OCI-LY1 (cell line): Measurements from ENCODE around the gene FUBP3.
A peak's percentile ranks its signal among the peaks of the same experiment; 100 is the strongest.

Experiments
- H2AFZ ChIP-seq: fragments of 200-600 bp; sonication (generic), shearing (Covaris generic); 2 replicates; pipeline ENCODE4 v1.6.0; 2014; ENCODE audit warnings: antibody characterized with exemption, mild to moderate bottlenecking, low read length
- H3F3A ChIP-seq: fragments of 200-600 bp; sonication (generic), shearing (Covaris generic); 2 replicates; pipeline ENCODE4 v1.6.0; 2014; ENCODE audit warnings: mild to moderate bottlenecking, antibody characterized with exemption, low read length, moderate library complexity; ENCODE audit not compliant: insufficient read depth
- H3K27ac ChIP-seq: fragments of 200-600 bp; sonication (generic); 2 replicates; pipeline ENCODE4 v1.5.1; 2014; ENCODE audit warnings: low read length, mixed run types, mild to moderate bottlenecking, low read depth; ENCODE audit not compliant: poor library complexity, severe bottlenecking
- H3K27me3 ChIP-seq: fragments of 200-600 bp; sonication (generic); 2 replicates; pipeline ENCODE4 v1.6.0; 2014; ENCODE audit warnings: antibody characterized with exemption, mild to moderate bottlenecking, low read length, moderate library complexity; ENCODE audit not compliant: insufficient read depth
- H3K36me3 ChIP-seq: fragments of 200-600 bp; sonication (generic); 2 replicates; pipeline ENCODE4 v1.6.1; 2014; ENCODE audit warnings: mild to moderate bottlenecking, antibody characterized with exemption, low read length, moderate library complexity, mixed read lengths; ENCODE audit not compliant: insufficient read depth
- H3K4me1 ChIP-seq: fragments of 200-600 bp; sonication (generic); 2 replicates; pipeline ENCODE4 v1.5.1; 2014; ENCODE audit warnings: mild to moderate bottlenecking, low read length, moderate library complexity; ENCODE audit not compliant: insufficient read depth, severe bottlenecking
- H3K4me2 ChIP-seq: fragments of 200-600 bp; sonication (generic), shearing (Covaris generic); 2 replicates; pipeline ENCODE4 v1.6.1; 2014; ENCODE audit warnings: low read length
- H3K4me3 ChIP-seq: fragments of 200-600 bp; sonication (generic); 2 replicates; pipeline ENCODE4 v1.5.1; 2014; ENCODE audit warnings: low read length, low read depth, mild to moderate bottlenecking, mixed read lengths; ENCODE audit not compliant: poor library complexity, severe bottlenecking
- H3K79me2 ChIP-seq: fragments of 200-600 bp; shearing (Covaris generic); 2 replicates; pipeline ENCODE4 v1.6.1; 2016; ENCODE audit warnings: mixed run types, low read length, mixed read lengths; ENCODE audit not compliant: insufficient read depth
- H3K9ac ChIP-seq: fragments of 200-600 bp; sonication (generic), shearing (Covaris generic); 2 replicates; pipeline ENCODE4 v1.6.1; 2014; ENCODE audit warnings: mild to moderate bottlenecking, low read length, mixed read lengths
- H3K9me2 ChIP-seq: fragments of 200-600 bp; sonication (generic), shearing (Covaris generic); 2 replicates; pipeline ENCODE4 v1.6.1; 2014; ENCODE audit warnings: low read depth, mild to moderate bottlenecking, low read length, mixed read lengths
- H3K9me3 ChIP-seq: fragments of 200-600 bp; shearing (Covaris generic); 2 replicates; pipeline ENCODE4 v1.6.1; 2014; ENCODE audit warnings: low read length, mixed read lengths
- H4K20me1 ChIP-seq: fragments of 200-600 bp; sonication (generic), shearing (Covaris generic); 2 replicates; pipeline ENCODE4 v1.6.0; 2016; ENCODE audit warnings: mild to moderate bottlenecking, low read length; ENCODE audit not compliant: insufficient read depth
- EZH2 ChIP-seq: fragments of 200-600 bp; sonication (generic), shearing (Covaris generic); IDR thresholded peaks from 2 replicates; pipeline ENCODE4 v1.8.0; 2017; ENCODE audit warnings: borderline replicate concordance, mixed run types, mild to moderate bottlenecking, antibody characterized with exemption, low read length, moderate library complexity, mixed read lengths
- TF ChIP-seq, protein P1 (sequence below): fragments of 200-600 bp; sonication (generic), shearing (Covaris generic); IDR thresholded peaks from 2 replicates; pipeline ENCODE4 v1.5.1; 2017; ENCODE audit warnings: mild to moderate bottlenecking, antibody characterized with exemption, low read length, moderate library complexity, mixed read lengths

Gene FUBP3

GRCh38 chr9:130570208-130570607 lies 9.2 kb upstream of the FUBP3 start:
- H3K9ac ChIP-seq, result no peak overlapping the region
- H4K20me1 ChIP-seq, result no peaks in the 10 kb centered on the region
- H3K4me3 ChIP-seq, result no peak overlapping the region
- H3K9me3 ChIP-seq, result no peaks in the 10 kb centered on the region
- no peaks in the 10 kb centered on the region for H3K9me2 ChIP-seq
- no peaks in the 10 kb centered on the region for H3K27me3 ChIP-seq
- H2AFZ ChIP-seq, result no peak overlapping the region
- no peak overlapping the region for H3K4me2 ChIP-seq
- H3F3A ChIP-seq, result no peaks in the 10 kb centered on the region
- H3K36me3 ChIP-seq, result no peaks in the 10 kb centered on the region
- no peak for TF ChIP-seq EZH2
- TF ChIP-seq, protein P1, sequence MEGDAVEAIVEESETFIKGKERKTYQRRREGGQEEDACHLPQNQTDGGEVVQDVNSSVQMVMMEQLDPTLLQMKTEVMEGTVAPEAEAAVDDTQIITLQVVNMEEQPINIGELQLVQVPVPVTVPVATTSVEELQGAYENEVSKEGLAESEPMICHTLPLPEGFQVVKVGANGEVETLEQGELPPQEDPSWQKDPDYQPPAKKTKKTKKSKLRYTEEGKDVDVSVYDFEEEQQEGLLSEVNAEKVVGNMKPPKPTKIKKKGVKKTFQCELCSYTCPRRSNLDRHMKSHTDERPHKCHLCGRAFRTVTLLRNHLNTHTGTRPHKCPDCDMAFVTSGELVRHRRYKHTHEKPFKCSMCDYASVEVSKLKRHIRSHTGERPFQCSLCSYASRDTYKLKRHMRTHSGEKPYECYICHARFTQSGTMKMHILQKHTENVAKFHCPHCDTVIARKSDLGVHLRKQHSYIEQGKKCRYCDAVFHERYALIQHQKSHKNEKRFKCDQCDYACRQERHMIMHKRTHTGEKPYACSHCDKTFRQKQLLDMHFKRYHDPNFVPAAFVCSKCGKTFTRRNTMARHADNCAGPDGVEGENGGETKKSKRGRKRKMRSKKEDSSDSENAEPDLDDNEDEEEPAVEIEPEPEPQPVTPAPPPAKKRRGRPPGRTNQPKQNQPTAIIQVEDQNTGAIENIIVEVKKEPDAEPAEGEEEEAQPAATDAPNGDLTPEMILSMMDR, result no peak
- no peaks in the 10 kb centered on the region for H3K4me1 ChIP-seq
- H3K79me2 ChIP-seq, result no peaks in the 10 kb centered on the region
- H3K27ac ChIP-seq, result no peak overlapping the region

DNA sequence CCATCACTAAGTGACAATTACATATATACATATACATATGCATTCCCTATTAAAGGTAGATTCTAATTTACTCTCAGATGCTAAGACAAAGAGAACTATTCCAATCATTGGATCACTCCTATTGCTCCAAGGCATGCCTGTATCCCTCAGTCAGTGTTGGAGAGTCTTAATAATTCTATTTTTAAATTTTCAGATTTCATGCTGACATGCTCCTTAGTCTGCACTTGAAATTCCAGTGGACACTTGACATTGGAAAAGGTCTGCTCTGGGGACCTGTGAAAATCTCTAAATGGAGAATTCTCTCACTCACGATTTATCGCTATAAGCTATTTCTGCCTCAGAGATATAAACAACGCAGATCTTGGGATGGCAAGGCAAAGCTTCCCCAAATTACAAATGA lies 3.9 kb upstream of the FUBP3 start:
- Histone ChIP-seq H3K4me2 (no peak overlapping the region), H3K27ac (no peak overlapping the region), H3K9me3 (no peaks in the 10 kb centered on the region), H3K36me3 (no peaks in the 10 kb centered on the region), H3K4me3 (no peak overlapping the region), H3K79me2 (peaks cover 10% of the 10 kb centered on the region), H3K9me2 (no peaks in the 10 kb centered on the region), H3K4me1 (peaks cover 16% of the 10 kb centered on the region), H2AFZ (no peak overlapping the region), H3F3A (no peaks in the 10 kb centered on the region), H4K20me1 (no peaks in the 10 kb centered on the region), H3K27me3 (no peaks in the 10 kb centered on the region), H3K9ac (no peak overlapping the region)
- no peak for TF ChIP-seq EZH2

DNA sequence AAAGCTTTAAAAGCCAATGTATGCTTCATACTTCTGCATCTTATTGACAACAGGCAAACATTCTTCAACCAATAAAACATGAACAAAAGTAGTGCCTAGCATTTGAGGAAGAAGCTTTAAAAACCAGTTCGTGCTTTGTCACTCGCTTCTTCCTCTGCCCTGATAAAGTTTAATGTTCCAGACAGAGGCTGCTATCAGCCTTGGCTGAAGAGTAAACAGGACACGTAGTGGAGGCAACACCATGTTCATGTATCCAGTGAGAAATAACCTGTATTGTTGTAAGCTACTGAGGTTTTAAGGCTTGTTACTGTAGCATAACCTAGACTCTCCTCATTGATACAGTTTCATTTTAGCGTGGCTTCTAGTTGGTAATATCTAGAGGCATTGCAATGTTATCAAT lies 3.2 kb upstream of the FUBP3 start:
- Histone ChIP-seq H3K9ac (no peak overlapping the region), H3K79me2 (peaks cover 14% of the 10 kb centered on the region), H3K36me3 (peaks cover 5% of the 10 kb centered on the region; the same call in 1 of the 2 replicates), H3K4me3 (no peak overlapping the region), H3K9me2 (no peaks in the 10 kb centered on the region), H3K9me3 (no peaks in the 10 kb centered on the region), H3F3A (no peaks in the 10 kb centered on the region), H3K4me1 (peaks cover 23% of the 10 kb centered on the region), H3K27me3 (no peaks in the 10 kb centered on the region), H4K20me1 (no peaks in the 10 kb centered on the region), H3K4me2 (no peak overlapping the region), H2AFZ (no peak overlapping the region), H3K27ac (no peak overlapping the region)
- TF ChIP-seq, protein P1, result no peak
- no peak for TF ChIP-seq EZH2

- Histone ChIP-seq H3K4me1 (peaks cover 23% of the 10 kb centered on the region), H3K79me2 (peaks cover 14% of the 10 kb centered on the region), H4K20me1 (peaks cover 5% of the 10 kb centered on the region; the same call in 1 of the 2 replicates), H3K4me2 (peak overlapping the region; percentile 91), H3K9ac (peak overlapping the region; percentile 81), H3K4me3 (peak overlapping the region; percentile 90), H2AFZ (no peak overlapping the region), H3K9me3 (no peaks in the 10 kb centered on the region), H3K36me3 (peaks cover 18% of the 10 kb centered on the region; the same call in 1 of the 2 replicates), H3K27me3 (no peaks in the 10 kb centered on the region), H3K9me2 (no peaks in the 10 kb centered on the region), H3F3A (no peaks in the 10 kb centered on the region), H3K27ac (no peak overlapping the region)
- TF ChIP-seq, protein P1, result no peak
- TF ChIP-seq EZH2, result no peak
These were observed 524 bp downstream of the FUBP3 start for GRCh38 chr9:130579738-130580463.
